CD14-positive monocyte (primary cell): ENCODE data around the gene TCF7. TPM values are rescaled to one million over a fixed set of nuclear protein-coding genes. Genes with fewer than 3 reads are reported as not detected.

Source experiments
- DNase-seq, 3 donors: peaks; one replicate each; pipeline ENCODE4 v3.0.0-alpha.2; 2011 to 2022
- H2AFZ ChIP-seq: 2 replicates; pipeline ENCODE4 v1.6.0; 2012; ENCODE audit warnings: mild to moderate bottlenecking, low read depth, low read length, inconsistent platforms; ENCODE audit not compliant: insufficient read depth, poor library complexity, severe bottlenecking
- H3K27ac ChIP-seq, 2 donors: 1 replicate in 1 of 2; 2 replicates in 1 of 2; pipeline ENCODE4 v1.5.1; 2012 to 2013; ENCODE audit warnings: low read length in 2 of 2, control low read depth in 1 of 2, inconsistent platforms in 1 of 2, low read depth in 1 of 2, mild to moderate bottlenecking in 1 of 2
- H3K27me3 ChIP-seq, 2 donors: one replicate each; pipeline versions ENCODE4 v1.6.0 to v1.6.1; 2011 to 2013; ENCODE audit warnings: low read length in 2 of 2; ENCODE audit not compliant: control insufficient read depth in 2 of 2, insufficient read depth in 2 of 2
- H3K36me3 ChIP-seq, 2 donors: replicated peaks in 1 of 2; 1 replicate in 1 of 2; 2 replicates in 1 of 2; pipeline versions ENCODE4 v1.5.1 to v1.6.1; 2012 to 2013; ENCODE audit warnings: low read length in 2 of 2, control low read depth in 1 of 2, inconsistent platforms in 1 of 2, mild to moderate bottlenecking in 1 of 2; ENCODE audit not compliant: insufficient read depth in 2 of 2, control insufficient read depth in 1 of 2
- H3K4me1 ChIP-seq, 2 donors: 1 replicate in 1 of 2; 2 replicates in 1 of 2; pipeline versions ENCODE4 v1.5.1 to v1.6.1; 2012 to 2013; ENCODE audit warnings: low read length in 2 of 2, control low read depth in 1 of 2, inconsistent platforms in 1 of 2, mild to moderate bottlenecking in 1 of 2, moderate library complexity in 1 of 2; ENCODE audit not compliant: insufficient read depth in 2 of 2, control insufficient read depth in 1 of 2
- H3K4me2 ChIP-seq: replicated peaks from 2 replicates; pipeline ENCODE3; 2012; ENCODE audit warnings: low read length, moderate library complexity, mild to moderate bottlenecking; ENCODE audit not compliant: poor library complexity, severe bottlenecking; ENCODE audit errors: extremely low read depth
- H3K4me3 ChIP-seq, 3 experiments: fragments of 200-600 bp in 1 of 3; sonication (generic) in 1 of 3; replicated peaks in 1 of 3; 1 replicate in 2 of 3; 2 replicates in 1 of 3; pipeline ENCODE4 v1.5.1; 2011 to 2013; ENCODE audit warnings: low read length in 3 of 3, mild to moderate bottlenecking in 3 of 3, control low read depth in 2 of 3, low read depth in 2 of 3, inconsistent platforms in 1 of 3, moderate library complexity in 1 of 3
- H3K79me2 ChIP-seq: 2 replicates; pipeline ENCODE4 v1.6.0; 2012; ENCODE audit warnings: mild to moderate bottlenecking, control low read depth, inconsistent platforms, low read length, moderate library complexity; ENCODE audit not compliant: insufficient read depth
- H3K9ac ChIP-seq: 2 replicates; pipeline ENCODE4 v1.6.0; 2017; ENCODE audit warnings: low read length, mild to moderate bottlenecking; ENCODE audit not compliant: insufficient read depth, poor library complexity, severe bottlenecking
- H3K9me3 ChIP-seq, 2 donors: replicated peaks in 1 of 2; 1 replicate in 1 of 2; 2 replicates in 1 of 2; pipeline versions ENCODE4 v1.5.1 to v1.6.1; 2012 to 2013; ENCODE audit warnings: low read length in 2 of 2, control low read depth in 1 of 2; ENCODE audit not compliant: control insufficient read depth in 1 of 2, insufficient read depth in 1 of 2
- H4K20me1 ChIP-seq: 2 replicates; pipeline ENCODE4 v1.6.0; 2012; ENCODE audit warnings: mild to moderate bottlenecking, low read length, control low read depth, moderate library complexity; ENCODE audit not compliant: insufficient read depth
- H3K27ac Mint-ChIP-seq, 7 donors: one replicate each; pipeline ENCODE4 v1.8.0; 2020; ENCODE audit warnings: mild to moderate bottlenecking in 7 of 7, mixed read lengths in 7 of 7, moderate library complexity in 6 of 7, inconsistent platforms in 2 of 7
- H3K27me3 Mint-ChIP-seq, 3 donors: one replicate each; pipeline ENCODE4 v1.8.0; 2021 to 2022; ENCODE audit warnings: low read depth in 3 of 3, mild to moderate bottlenecking in 3 of 3, mixed read lengths in 3 of 3, moderate library complexity in 3 of 3, inconsistent platforms in 1 of 3
- H3K36me3 Mint-ChIP-seq, 2 donors: one replicate each; pipeline ENCODE4 v1.8.0; 2020; ENCODE audit warnings: mixed read lengths in 2 of 2, inconsistent platforms in 1 of 2, mild to moderate bottlenecking in 1 of 2
- H3K4me1 Mint-ChIP-seq: one replicate; pipeline ENCODE4 v1.8.0; 2020; ENCODE audit warnings: mild to moderate bottlenecking, mixed read lengths
- H3K4me3 Mint-ChIP-seq, 2 donors: one replicate each; pipeline ENCODE4 v1.8.0; 2020; ENCODE audit warnings: mild to moderate bottlenecking in 2 of 2, mixed read lengths in 2 of 2, moderate library complexity in 1 of 2
- H3K9me3 Mint-ChIP-seq, 7 donors: one replicate each; pipeline ENCODE4 v1.8.0; 2020 to 2022; ENCODE audit warnings: mixed read lengths in 7 of 7, mild to moderate bottlenecking in 6 of 7, moderate library complexity in 6 of 7, inconsistent platforms in 2 of 7
- WGBS: methylation state at CpG from one replicate; pipeline ENCODE4 v1.1.5; 2013; ENCODE audit warnings: missing lambda C conversion rate; ENCODE audit not compliant: insufficient coverage; 5-methylcytosine and 5-hydroxymethylcytosine counted together
- intact Hi-C, 2 donors: fragments of 100-400 bp; cut with micrococcal nuclease; formaldehyde crosslinking; loops; one replicate each; pipeline versions ENCODE4 v1.15.0 to v1.15.1; 2023
- polyA plus RNA-seq, 3 donors: library from polyadenylated mRNA; depleted of rRNA in 1 of 3; unstranded in 2 of 3; stranded (reverse) in 1 of 3; fragments of 300-500 nt in 2 of 3; fragments of >200 nt in 1 of 3; fragmentation: Illumina TruSeq in 2 of 3; gene quantifications; 1 replicate in 2 of 3; 2 replicates in 1 of 3; pipeline ENCODE4 v1.2.3, GENCODE V29; 2012 to 2021
- TF ChIP-seq, protein P1 (sequence below): fragments of 200-600 bp; IDR thresholded peaks from one replicate; pipeline ENCODE4 v1.8.0; 2022; ENCODE audit warnings: antibody characterized with exemption, mild to moderate bottlenecking

Gene TCF7
- polyA plus RNA-seq, 3 donors, result 0.15 to 0.84 (median 0.83) TPM

DNA sequence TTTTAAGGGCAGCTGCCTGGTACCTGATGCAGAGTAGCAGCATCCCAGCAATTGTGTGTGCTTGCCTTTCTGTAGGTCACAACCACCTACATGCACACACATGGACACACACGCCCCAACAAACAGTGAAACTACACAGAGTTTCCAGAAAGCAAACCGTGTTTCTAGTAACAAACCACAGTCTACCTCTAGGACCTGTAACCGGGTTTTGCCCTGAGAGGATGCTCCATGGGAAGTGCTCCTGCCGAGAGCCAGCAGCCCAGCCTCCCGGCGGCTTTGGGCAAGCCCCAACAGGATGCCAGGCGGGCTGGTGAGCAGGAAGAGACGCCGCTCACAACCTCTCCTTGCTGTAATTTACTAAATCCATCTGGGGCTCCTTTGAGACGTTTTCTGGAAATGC, 4.1 kb upstream of the TCF7 start:
- no peaks in the 10 kb centered on the region for H3K36me3 ChIP-seq
- H3K4me1 Mint-ChIP-seq, result peaks cover 8% of the 10 kb centered on the region
- H3K79me2 ChIP-seq, result no peaks in the 10 kb centered on the region
- H3K4me1 ChIP-seq, result peaks cover 11 to 16% of the 10 kb centered on the region in 2 donors
- H3K9ac ChIP-seq, result no peak overlapping the region
- H3K27ac Mint-ChIP-seq, result no peak overlapping the region
- no peak overlapping the region for H2AFZ ChIP-seq
- H3K4me3 ChIP-seq, result no peak overlapping the region
- H4K20me1 ChIP-seq, result no peaks in the 10 kb centered on the region
- H3K9me3 ChIP-seq, result peaks cover 0 to 8% of the 10 kb centered on the region in 2 donors
- DNase-seq, result no peak
- H3K4me2 ChIP-seq, result no peak overlapping the region
- H3K27me3 Mint-ChIP-seq, result peaks cover 39 to 47% (median 42%) of the 10 kb centered on the region in 3 donors
- intact Hi-C loops, result no loop called here
- H3K9me3 Mint-ChIP-seq, result peaks cover 0 to 11% (median 5%) of the 10 kb centered on the region in 7 donors
- H3K27me3 ChIP-seq, result peaks cover 28 to 36% of the 10 kb centered on the region in 2 donors
- H3K27ac ChIP-seq, result no peak overlapping the region
- H3K36me3 Mint-ChIP-seq, result peaks cover 4 to 5% of the 10 kb centered on the region in 2 donors
- TF ChIP-seq, protein P1, sequence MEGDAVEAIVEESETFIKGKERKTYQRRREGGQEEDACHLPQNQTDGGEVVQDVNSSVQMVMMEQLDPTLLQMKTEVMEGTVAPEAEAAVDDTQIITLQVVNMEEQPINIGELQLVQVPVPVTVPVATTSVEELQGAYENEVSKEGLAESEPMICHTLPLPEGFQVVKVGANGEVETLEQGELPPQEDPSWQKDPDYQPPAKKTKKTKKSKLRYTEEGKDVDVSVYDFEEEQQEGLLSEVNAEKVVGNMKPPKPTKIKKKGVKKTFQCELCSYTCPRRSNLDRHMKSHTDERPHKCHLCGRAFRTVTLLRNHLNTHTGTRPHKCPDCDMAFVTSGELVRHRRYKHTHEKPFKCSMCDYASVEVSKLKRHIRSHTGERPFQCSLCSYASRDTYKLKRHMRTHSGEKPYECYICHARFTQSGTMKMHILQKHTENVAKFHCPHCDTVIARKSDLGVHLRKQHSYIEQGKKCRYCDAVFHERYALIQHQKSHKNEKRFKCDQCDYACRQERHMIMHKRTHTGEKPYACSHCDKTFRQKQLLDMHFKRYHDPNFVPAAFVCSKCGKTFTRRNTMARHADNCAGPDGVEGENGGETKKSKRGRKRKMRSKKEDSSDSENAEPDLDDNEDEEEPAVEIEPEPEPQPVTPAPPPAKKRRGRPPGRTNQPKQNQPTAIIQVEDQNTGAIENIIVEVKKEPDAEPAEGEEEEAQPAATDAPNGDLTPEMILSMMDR, result no peak
- H3K4me3 Mint-ChIP-seq, result no peak overlapping the region
- 62% methylated on average over 4 of the region's 10 CpGs for WGBS

DNA sequence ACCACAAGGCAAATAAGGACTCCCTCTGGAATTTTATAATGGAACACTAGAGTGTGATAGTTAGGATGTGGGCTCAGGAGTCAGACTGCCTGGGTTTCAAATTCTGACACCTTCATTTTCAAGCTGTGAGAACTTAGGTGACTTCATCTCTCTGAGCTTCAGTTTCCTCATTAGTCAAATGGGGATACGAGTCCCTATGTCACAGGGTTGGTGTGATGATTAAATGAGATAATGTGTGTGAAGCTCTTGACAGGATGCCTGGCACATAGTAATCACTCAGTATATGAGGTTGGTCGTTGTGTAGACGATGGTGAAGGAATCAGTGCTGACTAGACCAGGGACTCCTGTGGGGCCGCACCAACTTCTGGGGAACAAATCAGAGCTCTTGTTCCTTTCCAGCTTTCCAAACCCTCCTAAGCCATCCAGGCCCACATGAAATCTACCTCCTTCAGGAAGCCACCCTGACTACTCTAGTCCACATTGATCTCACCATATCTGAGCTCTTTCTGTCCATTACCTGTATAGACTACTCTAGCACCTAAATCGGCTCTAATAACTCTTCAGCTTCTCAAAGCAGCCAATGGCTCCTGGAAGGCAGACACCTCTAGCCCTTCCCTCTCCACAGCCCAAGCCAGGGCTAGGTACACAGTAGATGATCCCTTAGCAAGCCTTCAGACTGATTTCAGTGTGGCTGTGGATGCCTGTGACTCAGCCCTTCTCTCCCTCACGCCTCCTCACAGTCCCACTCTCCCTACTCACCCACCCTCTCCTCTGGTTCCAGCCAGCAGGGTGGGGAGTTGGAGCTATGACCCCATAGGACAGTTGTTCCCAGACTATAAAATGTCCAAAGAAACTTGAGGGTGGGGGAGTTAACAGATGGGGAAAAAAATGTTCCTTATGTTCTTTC, 2.5 kb upstream of the TCF7 start:
- Histone ChIP-seq H4K20me1 (no peaks in the 10 kb centered on the region), H3K4me3 (no peak overlapping the region), H3K27me3 (peaks cover 41 to 53% of the 10 kb centered on the region in 2 donors), H3K9me3 (peaks cover 0 to 8% of the 10 kb centered on the region in 2 donors), H3K9ac (no peak overlapping the region), H3K4me2 (no peak overlapping the region), H3K36me3 (no peaks in the 10 kb centered on the region), H3K4me1 (peaks cover 12 to 19% of the 10 kb centered on the region in 2 donors), H3K79me2 (no peaks in the 10 kb centered on the region), H2AFZ (no peak overlapping the region), H3K27ac (no peak overlapping the region)
- no peak for DNase-seq
- 77% methylated on average over 3 of the region's 6 CpGs for WGBS
- Mint-ChIP-seq H3K4me3 (peak overlapping the region in 1 of 2 donors; percentile 79), H3K36me3 (peaks cover 5 to 7% of the 10 kb centered on the region in 2 donors), H3K27me3 (peaks cover 52 to 62% (median 58%) of the 10 kb centered on the region in 3 donors), H3K4me1 (peaks cover 12% of the 10 kb centered on the region), H3K27ac (no peak overlapping the region), H3K9me3 (peaks cover 0 to 16% (median 5%) of the 10 kb centered on the region in 7 donors)
- TF ChIP-seq, protein P1, result no peak
- intact Hi-C loops, result no loop called here
